PC-3 (cell line): ENCODE results near the gene CTNNA3. TPM values are rescaled to one million over a fixed set of nuclear protein-coding genes. Genes with fewer than 3 reads are reported as not detected.

Source experiments
- ATAC-seq: fragments of 200-7000 bp; cut with Tn5 transposase; 2 replicates; pipeline ENCODE4 v1.9.1; 2020; ENCODE audit warnings: mild to moderate bottlenecking, moderate library complexity
- BruUV-seq: library from RNA; stranded (reverse); fragments of 400-500 nt; replicated peaks from 2 replicates; lab custom pipeline; 2021; lab: Mats Ljungman, UMichigan
- CTCF ChIA-PET: fragments of 300-600 bp; sonication (Branson Sonifier 250); formaldehyde crosslinking; loops from one replicate; lab custom pipeline; 2022; ENCODE audit warnings: antibody characterized with exemption; lab: Charles Lee
- POLR2A ChIA-PET: fragments of 300-600 bp; sonication (Branson Sonifier 250); formaldehyde crosslinking; loops from one replicate; lab custom pipeline; 2022; ENCODE audit warnings: antibody characterized with exemption; ENCODE audit not compliant: unreplicated experiment; lab: Charles Lee
- DNase-seq: peaks from one replicate; pipeline ENCODE4 v3.0.0-alpha.2; 2015
- H2AFZ ChIP-seq: fragments of 300-600 bp; sonication (generic); 2 replicates; pipeline ENCODE4 v1.6.0; 2016; ENCODE audit warnings: antibody characterized with exemption, low read length
- H3F3A ChIP-seq: fragments of 300-600 bp; sonication (generic); one replicate; pipeline ENCODE4 v1.6.0; 2017; ENCODE audit warnings: antibody characterized with exemption, low read length, control low read depth, mild to moderate bottlenecking; ENCODE audit not compliant: unreplicated experiment
- H3K27ac ChIP-seq: fragments of 300-600 bp; sonication (generic); 2 replicates; pipeline ENCODE4 v1.5.1; 2016; ENCODE audit warnings: mild to moderate bottlenecking, low read length
- H3K27me3 ChIP-seq: fragments of 300-600 bp; sonication (generic); 2 replicates; pipeline ENCODE4 v1.6.1; 2016; ENCODE audit warnings: low read length, mixed read lengths
- H3K36me3 ChIP-seq: fragments of 300-600 bp; sonication (generic); 2 replicates; pipeline ENCODE4 v1.6.1; 2016; ENCODE audit warnings: low read depth, mixed run types, low read length, mixed read lengths
- H3K4me1 ChIP-seq: fragments of 300-600 bp; sonication (generic); 2 replicates; pipeline ENCODE4 v1.5.1; 2016; ENCODE audit warnings: low read length; ENCODE audit not compliant: insufficient read depth
- H3K4me2 ChIP-seq: fragments of 300-600 bp; sonication (generic); 2 replicates; pipeline ENCODE4 v1.6.0; 2016; ENCODE audit warnings: low read length
- H3K4me3 ChIP-seq: fragments of 300-600 bp; sonication (generic); 2 replicates; pipeline ENCODE4 v1.5.1; 2016; ENCODE audit warnings: mild to moderate bottlenecking, low read length, mixed read lengths
- H3K79me2 ChIP-seq: fragments of 300-600 bp; sonication (generic); 2 replicates; pipeline ENCODE4 v1.6.1; 2017; ENCODE audit warnings: low read length, mixed read lengths
- H3K9ac ChIP-seq: fragments of 300-600 bp; sonication (generic); 2 replicates; pipeline ENCODE4 v1.6.0; 2016; ENCODE audit warnings: mild to moderate bottlenecking, low read length
- H3K9me2 ChIP-seq: fragments of 300-600 bp; sonication (generic); replicated peaks from 2 replicates; pipeline ENCODE4 v1.6.1; 2016; ENCODE audit warnings: mixed run types, low read length, mixed read lengths
- H3K9me3 ChIP-seq: fragments of 300-600 bp; sonication (generic); 2 replicates; pipeline ENCODE4 v1.6.1; 2016; ENCODE audit warnings: low read length, mixed read lengths
- H4K20me1 ChIP-seq: fragments of 300-600 bp; sonication (generic); 2 replicates; pipeline ENCODE4 v1.6.1; 2016; ENCODE audit warnings: low read length, mixed read lengths
- EZH2 ChIP-seq: fragments of 300-600 bp; sonication (generic); IDR thresholded peaks from one replicate; pipeline ENCODE4 v1.6.1; 2017; ENCODE audit warnings: antibody characterized with exemption, mild to moderate bottlenecking, low read length; ENCODE audit not compliant: unreplicated experiment
- EZH2phosphoT487 ChIP-seq: fragments of 300-600 bp; sonication (generic); IDR thresholded peaks from 2 replicates; pipeline ENCODE4 v1.6.1; 2018; ENCODE audit warnings: mild to moderate bottlenecking, antibody characterized with exemption, low read length, borderline replicate concordance
- intact Hi-C: fragments of 100-400 bp; cut with micrococcal nuclease; formaldehyde crosslinking; loops from 2 replicates; pipeline ENCODE4 v1.9.0; 2023
- total RNA-seq: library from RNA; depleted of rRNA; stranded (reverse); fragments of >200 nt; gene quantifications from 2 replicates; pipeline ENCODE4 v1.2.3, GENCODE V29; 2014
- TF ChIP-seq, protein P1 (sequence below): fragments of 300-600 bp; sonication (generic); conservative IDR thresholded peaks from 2 replicates; pipeline ENCODE4 v1.5.1; 2017; ENCODE audit warnings: antibody characterized with exemption, low read depth, mild to moderate bottlenecking, low read length

The CTNNA3 gene
- total RNA-seq, 1 experiment from 2014 or later = 1.9 TPM

DNA sequence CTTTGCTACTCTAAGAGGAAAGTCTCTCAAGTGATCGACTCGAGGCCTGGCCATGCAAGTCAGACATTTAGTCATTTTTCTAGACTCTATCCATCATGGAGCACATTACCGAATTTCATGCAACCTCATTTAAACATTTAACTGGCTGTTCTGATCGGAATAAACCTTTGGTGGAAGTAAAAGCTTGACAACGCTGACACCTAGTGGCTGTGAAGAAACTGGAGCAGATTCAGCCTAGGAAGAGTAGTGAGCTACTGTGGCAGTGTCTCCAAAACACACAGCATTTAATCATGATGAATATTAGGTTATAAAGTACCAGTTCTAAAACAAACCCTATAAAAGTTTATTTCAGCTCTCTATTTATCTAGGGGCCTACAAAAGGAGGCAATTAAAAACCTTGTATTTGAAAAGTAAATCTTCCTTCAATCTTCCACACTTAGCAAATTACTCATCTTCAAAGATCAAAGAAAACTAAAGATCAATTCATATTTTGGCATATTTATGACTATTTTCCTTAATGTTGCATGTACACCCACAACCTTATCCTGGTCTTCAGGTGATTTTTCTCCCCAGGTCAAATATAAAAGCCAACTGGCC is 175.0 kb downstream of the CTNNA3 start:
- BruUV-seq = no TSS peak
- Histone ChIP-seq H3K27ac (no peak overlapping the region), H3K27me3 (peaks cover 18% of the 10 kb centered on the region), H4K20me1 (no peaks in the 10 kb centered on the region), H3K79me2 (no peaks in the 10 kb centered on the region), H3K9me2 (no peaks in the 10 kb centered on the region), H3F3A (no peaks in the 10 kb centered on the region), H3K36me3 (no peaks in the 10 kb centered on the region), H3K9ac (no peak overlapping the region), H3K9me3 (no peaks in the 10 kb centered on the region), H3K4me2 (no peak overlapping the region), H3K4me3 (no peak overlapping the region), H2AFZ (no peak overlapping the region), H3K4me1 (peaks cover 17% of the 10 kb centered on the region)
- ATAC-seq (peak; percentile 85), DNase-seq (peak; percentile 94)
- no peak for TF ChIP-seq EZH2phosphoT487
- no peak for TF ChIP-seq EZH2
- TF ChIP-seq, protein P1, sequence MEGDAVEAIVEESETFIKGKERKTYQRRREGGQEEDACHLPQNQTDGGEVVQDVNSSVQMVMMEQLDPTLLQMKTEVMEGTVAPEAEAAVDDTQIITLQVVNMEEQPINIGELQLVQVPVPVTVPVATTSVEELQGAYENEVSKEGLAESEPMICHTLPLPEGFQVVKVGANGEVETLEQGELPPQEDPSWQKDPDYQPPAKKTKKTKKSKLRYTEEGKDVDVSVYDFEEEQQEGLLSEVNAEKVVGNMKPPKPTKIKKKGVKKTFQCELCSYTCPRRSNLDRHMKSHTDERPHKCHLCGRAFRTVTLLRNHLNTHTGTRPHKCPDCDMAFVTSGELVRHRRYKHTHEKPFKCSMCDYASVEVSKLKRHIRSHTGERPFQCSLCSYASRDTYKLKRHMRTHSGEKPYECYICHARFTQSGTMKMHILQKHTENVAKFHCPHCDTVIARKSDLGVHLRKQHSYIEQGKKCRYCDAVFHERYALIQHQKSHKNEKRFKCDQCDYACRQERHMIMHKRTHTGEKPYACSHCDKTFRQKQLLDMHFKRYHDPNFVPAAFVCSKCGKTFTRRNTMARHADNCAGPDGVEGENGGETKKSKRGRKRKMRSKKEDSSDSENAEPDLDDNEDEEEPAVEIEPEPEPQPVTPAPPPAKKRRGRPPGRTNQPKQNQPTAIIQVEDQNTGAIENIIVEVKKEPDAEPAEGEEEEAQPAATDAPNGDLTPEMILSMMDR = peak; percentile 100
- CTCF ChIA-PET = interaction anchor here (0.5 to 1.7 kb wide), 18 partner anchors 14 to 773 kb away, joined by 3 to 9 read pairs (median 4); partner anchors contain the start of gene LRRTM3
- intact Hi-C loops = loop anchor here (1.0 to 10.0 kb wide), 9 partner anchors 45 to 1219 kb away; no protein-coding TSS in a partner anchor
- POLR2A ChIA-PET = interaction anchor here (0.5 to 0.7 kb wide), 4 partner anchors 149 to 674 kb away, joined by 3 to 4 read pairs (median 4); no protein-coding TSS in a partner anchor

DNA sequence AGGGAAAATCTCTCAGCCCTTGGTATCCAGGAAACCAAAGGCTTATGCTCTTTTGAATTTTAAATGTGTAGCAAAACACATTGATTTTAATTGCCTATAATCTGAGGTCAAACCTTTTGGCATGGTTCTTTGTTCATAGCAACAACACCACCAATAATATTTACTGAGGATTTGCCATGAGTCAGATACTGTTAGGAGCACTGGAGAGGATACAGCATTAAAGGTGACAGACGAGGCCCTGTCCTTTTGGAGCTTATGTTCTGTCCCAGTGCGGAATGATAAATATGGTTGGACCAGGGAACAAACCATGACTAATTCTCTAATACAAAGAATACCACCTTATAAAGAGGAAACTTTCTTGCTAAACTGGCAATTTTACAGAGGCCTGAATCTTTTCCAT is 176.6 kb downstream of the CTNNA3 start:
- Histone ChIP-seq H3K36me3 (no peaks in the 10 kb centered on the region), H3K4me1 (peaks cover 17% of the 10 kb centered on the region), H3F3A (no peaks in the 10 kb centered on the region), H3K9me2 (no peaks in the 10 kb centered on the region), H3K4me3 (no peak overlapping the region), H2AFZ (no peak overlapping the region), H3K27ac (no peak overlapping the region), H3K4me2 (no peak overlapping the region), H3K27me3 (peaks cover 18% of the 10 kb centered on the region), H3K9ac (no peak overlapping the region), H4K20me1 (no peaks in the 10 kb centered on the region), H3K79me2 (no peaks in the 10 kb centered on the region), H3K9me3 (no peaks in the 10 kb centered on the region)
- TF ChIP-seq, protein P1 = no peak
- TF ChIP-seq EZH2phosphoT487 (no peak), EZH2 (no peak)
- POLR2A ChIA-PET = interaction anchor here (0.7 kb wide), 1 partner anchor 27 kb away, joined by 3 read pairs; no protein-coding TSS in a partner anchor
- peak; percentile 59 for ATAC-seq
- intact Hi-C loops = loop anchor here (1.0 kb wide), 2 partner anchors 13 to 27 kb away; no protein-coding TSS in a partner anchor
- peak; percentile 69 for DNase-seq
- CTCF ChIA-PET = interaction anchor here (0.9 kb wide), 1 partner anchor 588 kb away, joined by 3 read pairs; no protein-coding TSS in a partner anchor
- no TSS peak for BruUV-seq

DNA sequence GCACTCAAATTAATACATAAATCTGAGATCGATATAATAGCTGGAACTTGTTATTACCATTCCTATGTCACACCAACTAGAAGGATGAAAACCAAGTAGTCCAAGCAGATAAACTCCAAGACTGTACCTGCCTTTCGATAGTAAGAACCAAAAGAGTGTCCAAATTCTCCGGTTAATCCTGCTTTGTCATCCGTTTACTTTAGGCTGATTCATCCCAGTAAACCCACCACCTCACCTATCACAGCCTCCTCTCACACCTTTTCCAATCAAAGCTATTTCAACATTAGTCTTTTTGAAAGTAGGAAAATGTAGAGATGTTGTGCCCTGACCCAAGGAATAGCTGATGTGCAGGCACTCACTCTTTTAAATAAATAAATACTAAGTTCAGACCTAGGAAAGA is 177.2 kb downstream of the CTNNA3 start:
- H4K20me1 ChIP-seq = no peaks in the 10 kb centered on the region
- no peaks in the 10 kb centered on the region for H3F3A ChIP-seq
- no TSS peak for BruUV-seq
- no peak overlapping the region for H3K4me3 ChIP-seq
- H3K36me3 ChIP-seq = no peaks in the 10 kb centered on the region
- H3K9me3 ChIP-seq = no peaks in the 10 kb centered on the region
- H3K4me2 ChIP-seq = peak overlapping the region; percentile 24
- CTCF ChIA-PET = no interaction called here
- TF ChIP-seq EZH2phosphoT487 (no peak), EZH2 (no peak)
- TF ChIP-seq, protein P1 = no peak
- H3K27me3 ChIP-seq = peaks cover 18% of the 10 kb centered on the region
- H3K4me1 ChIP-seq = peaks cover 17% of the 10 kb centered on the region
- H3K27ac ChIP-seq = no peak overlapping the region
- POLR2A ChIA-PET = interaction anchor here (0.7 kb wide), 1 partner anchor 26 kb away, joined by 3 read pairs; no protein-coding TSS in a partner anchor
- intact Hi-C loops = loop anchor here (1.0 kb wide), 2 partner anchors 12 to 26 kb away; no protein-coding TSS in a partner anchor
- H3K9me2 ChIP-seq = no peaks in the 10 kb centered on the region
- H2AFZ ChIP-seq = no peak overlapping the region
- ATAC-seq = peak; percentile 71
- peak; percentile 84 for DNase-seq
- H3K79me2 ChIP-seq = no peaks in the 10 kb centered on the region
- no peak overlapping the region for H3K9ac ChIP-seq
